Measurements from ENCODE around the gene ZNF827.

The ZNF827 gene

GRCh38 chr4:145912376-145912775 is 26.2 kb downstream of the ZNF827 start:
- no peak for TF ChIP-seq POU6F1 (CRISPR knock-in tag; IDR thresholded peaks at IDR 0.05; ENCODE audit: borderline replicate concordance, low read depth)
- TF ChIP-seq, protein P1, sequence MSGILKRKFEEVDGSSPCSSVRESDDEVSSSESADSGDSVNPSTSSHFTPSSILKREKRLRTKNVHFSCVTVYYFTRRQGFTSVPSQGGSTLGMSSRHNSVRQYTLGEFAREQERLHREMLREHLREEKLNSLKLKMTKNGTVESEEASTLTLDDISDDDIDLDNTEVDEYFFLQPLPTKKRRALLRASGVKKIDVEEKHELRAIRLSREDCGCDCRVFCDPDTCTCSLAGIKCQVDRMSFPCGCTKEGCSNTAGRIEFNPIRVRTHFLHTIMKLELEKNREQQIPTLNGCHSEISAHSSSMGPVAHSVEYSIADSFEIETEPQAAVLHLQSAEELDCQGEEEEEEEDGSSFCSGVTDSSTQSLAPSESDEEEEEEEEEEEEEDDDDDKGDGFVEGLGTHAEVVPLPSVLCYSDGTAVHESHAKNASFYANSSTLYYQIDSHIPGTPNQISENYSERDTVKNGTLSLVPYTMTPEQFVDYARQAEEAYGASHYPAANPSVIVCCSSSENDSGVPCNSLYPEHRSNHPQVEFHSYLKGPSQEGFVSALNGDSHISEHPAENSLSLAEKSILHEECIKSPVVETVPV (CRISPR knock-in tag; IDR thresholded peaks at IDR 0.05): no peak
- TF ChIP-seq ISL1 (CRISPR knock-in tag; IDR thresholded peaks at IDR 0.05): no peak
- TF ChIP-seq ZFP3 (CRISPR knock-in tag; IDR thresholded peaks at IDR 0.05): no peak
- TF ChIP-seq ZNF565 (CRISPR knock-in tag; conservative IDR thresholded peaks at IDR 0.05; ENCODE audit: low read depth): no peak
- TF ChIP-seq ZC3H10 (CRISPR knock-in tag; IDR thresholded peaks at IDR 0.05): no peak
- TF ChIP-seq CREB5 (CRISPR knock-in tag; IDR thresholded peaks at IDR 0.05; ENCODE audit: low read depth): no peak
- TF ChIP-seq TOX (CRISPR knock-in tag; IDR thresholded peaks at IDR 0.05; ENCODE audit: borderline replicate concordance): no peak
- TF ChIP-seq ESRRG (CRISPR knock-in tag; IDR thresholded peaks at IDR 0.05): no peak
- TF ChIP-seq SNAI2 (CRISPR knock-in tag; IDR thresholded peaks at IDR 0.05): no peak
- TF ChIP-seq OSR1 (CRISPR knock-in tag; IDR thresholded peaks at IDR 0.05): no peak
- no peak for TF ChIP-seq TSHZ2 (CRISPR knock-in tag; IDR thresholded peaks at IDR 0.05)
- TF ChIP-seq CSDC2 (CRISPR knock-in tag; IDR thresholded peaks at IDR 0.05): no peak
- TF ChIP-seq TCF4 (CRISPR knock-in tag; IDR thresholded peaks at IDR 0.05; ENCODE audit: borderline replicate concordance): no peak
- TF ChIP-seq ARNTL (CRISPR knock-in tag; IDR thresholded peaks at IDR 0.05; ENCODE audit: borderline replicate concordance, low read depth): no peak
- TF ChIP-seq BACH2 (CRISPR knock-in tag; IDR thresholded peaks at IDR 0.05; ENCODE audit: borderline replicate concordance): no peak
- TF ChIP-seq PPARA (CRISPR knock-in tag; IDR thresholded peaks at IDR 0.05; ENCODE audit: borderline replicate concordance): no peak
- TF ChIP-seq, protein P2, sequence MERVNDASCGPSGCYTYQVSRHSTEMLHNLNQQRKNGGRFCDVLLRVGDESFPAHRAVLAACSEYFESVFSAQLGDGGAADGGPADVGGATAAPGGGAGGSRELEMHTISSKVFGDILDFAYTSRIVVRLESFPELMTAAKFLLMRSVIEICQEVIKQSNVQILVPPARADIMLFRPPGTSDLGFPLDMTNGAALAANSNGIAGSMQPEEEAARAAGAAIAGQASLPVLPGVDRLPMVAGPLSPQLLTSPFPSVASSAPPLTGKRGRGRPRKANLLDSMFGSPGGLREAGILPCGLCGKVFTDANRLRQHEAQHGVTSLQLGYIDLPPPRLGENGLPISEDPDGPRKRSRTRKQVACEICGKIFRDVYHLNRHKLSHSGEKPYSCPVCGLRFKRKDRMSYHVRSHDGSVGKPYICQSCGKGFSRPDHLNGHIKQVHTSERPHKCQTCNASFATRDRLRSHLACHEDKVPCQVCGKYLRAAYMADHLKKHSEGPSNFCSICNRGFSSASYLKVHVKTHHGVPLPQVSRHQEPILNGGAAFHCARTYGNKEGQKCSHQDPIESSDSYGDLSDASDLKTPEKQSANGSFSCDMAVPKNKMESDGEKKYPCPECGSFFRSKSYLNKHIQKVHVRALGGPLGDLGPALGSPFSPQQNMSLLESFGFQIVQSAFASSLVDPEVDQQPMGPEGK (CRISPR knock-in tag; IDR thresholded peaks at IDR 0.05; ENCODE audit: borderline replicate concordance): no peak
- ATAC-seq: no peak

DNA sequence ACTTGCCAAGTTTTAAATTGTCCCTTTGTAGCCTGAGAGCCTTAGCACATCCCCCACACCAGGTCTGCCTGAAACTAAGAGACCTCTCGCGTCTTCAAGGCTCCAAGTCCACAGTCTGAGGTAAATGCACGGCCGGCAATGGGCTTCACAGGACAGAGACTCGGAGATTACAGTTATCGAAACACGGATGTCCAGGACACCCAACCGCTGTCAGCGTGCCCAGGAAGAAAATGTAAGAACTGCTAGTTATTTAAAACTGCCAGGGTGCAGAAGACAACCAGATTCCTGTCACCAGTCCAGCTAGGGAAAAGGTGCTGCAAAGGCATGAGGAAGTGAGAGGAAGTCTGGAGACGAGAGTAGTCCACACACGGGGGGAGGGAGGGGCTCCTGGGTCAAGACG is 28.9 kb downstream of the ZNF827 start:
- no peak for ATAC-seq
- no peak for TF ChIP-seq TOX (CRISPR knock-in tag; IDR thresholded peaks at IDR 0.05; ENCODE audit: borderline replicate concordance)
- TF ChIP-seq SNAI2 (CRISPR knock-in tag; IDR thresholded peaks at IDR 0.05): no peak
- TF ChIP-seq ISL1 (CRISPR knock-in tag; IDR thresholded peaks at IDR 0.05): no peak
- TF ChIP-seq, protein P2 (CRISPR knock-in tag; IDR thresholded peaks at IDR 0.05; ENCODE audit: borderline replicate concordance): no peak
- no peak for TF ChIP-seq ZNF565 (CRISPR knock-in tag; conservative IDR thresholded peaks at IDR 0.05; ENCODE audit: low read depth)

DNA sequence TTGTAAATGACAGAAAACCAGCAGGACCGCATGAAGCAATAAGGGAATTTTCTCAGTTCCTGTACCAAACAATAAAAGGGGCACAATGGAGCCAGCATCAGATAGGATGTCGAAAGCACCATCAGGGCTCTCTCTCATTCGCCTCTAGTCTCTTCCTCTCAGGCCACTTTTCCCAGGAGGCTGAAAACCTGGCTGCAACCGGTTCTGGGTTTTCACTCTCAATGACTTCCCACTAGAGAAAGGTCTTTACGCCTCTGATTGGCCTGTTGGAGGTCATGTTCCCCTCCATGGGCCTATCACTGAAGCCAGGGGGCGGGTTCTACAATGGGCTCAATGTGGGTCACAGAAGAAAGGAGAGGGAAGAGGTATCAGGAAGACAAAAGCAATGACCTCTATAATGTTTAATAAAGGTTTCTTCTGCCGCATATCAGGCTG is 29.3 kb downstream of the ZNF827 start:
- ATAC-seq: peak; percentile 56; the same call in 2 of the 3 replicates
- TF ChIP-seq OSR1 (CRISPR knock-in tag; IDR thresholded peaks at IDR 0.05): no peak
- TF ChIP-seq ZC3H10 (CRISPR knock-in tag; IDR thresholded peaks at IDR 0.05): no peak
- no peak for TF ChIP-seq RARB (CRISPR knock-in tag; IDR thresholded peaks at IDR 0.05)
- no peak for TF ChIP-seq TSHZ2 (CRISPR knock-in tag; IDR thresholded peaks at IDR 0.05)
- TF ChIP-seq ISL1 (CRISPR knock-in tag; IDR thresholded peaks at IDR 0.05): no peak
- no peak for TF ChIP-seq ZNF70 (CRISPR knock-in tag; IDR thresholded peaks at IDR 0.05)
